ENCODE measurements around the gene GPR17. TPM values are rescaled to one million over a fixed set of nuclear protein-coding genes. Genes with fewer than 3 reads are reported as not detected.

The GPR17 gene
- total RNA-seq = not detected
- long read RNA-seq = 0 reads

GRCh38 chr2:127645395-127646291 lies at the start of gene GPR17:
GPR17 (plus strand) TSS chr2:127646153; CDS start chr2:127650736, 4,583 bp downstream.
- DNase-seq = peak; percentile 38
- no peak for ATAC-seq (ENCODE audit: poor library complexity)
- intact Hi-C loops (cut with DNase I) = no loop called here

- DNase-seq (no peak), ATAC-seq (ENCODE audit: poor library complexity) (no peak)
- intact Hi-C loops (cut with DNase I) = loop anchor here (10.0 kb wide), 1 partner anchor 98 kb away; no protein-coding TSS in a partner anchor
Observed at GRCh38 chr2:127596311-127597045, 49.5 kb upstream of the GPR17 start.

- intact Hi-C loops (cut with DNase I) = loop anchor here (10.0 kb wide), 1 partner anchor 97 kb away; no protein-coding TSS in a partner anchor
- no peak for ATAC-seq (ENCODE audit: poor library complexity)
- no peak for DNase-seq
Observed at GRCh38 chr2:127597046-127597983, 48.6 kb upstream of the GPR17 start.

GRCh38 chr2:127597984-127598380 lies 48.0 kb upstream of the GPR17 start:
- ATAC-seq (ENCODE audit: poor library complexity) (no peak), DNase-seq (no peak)
- intact Hi-C loops (cut with DNase I) = loop anchor here (10.0 kb wide), 1 partner anchor 97 kb away; no protein-coding TSS in a partner anchor

GRCh38 chr2:127598711-127599110 lies 47.2 kb upstream of the GPR17 start:
- intact Hi-C loops (cut with DNase I) = loop anchor here (10.0 kb wide), 1 partner anchor 96 kb away; no protein-coding TSS in a partner anchor
- no peak for DNase-seq
- no peak for ATAC-seq (ENCODE audit: poor library complexity)

GRCh38 chr2:127599211-127599610 lies 46.7 kb upstream of the GPR17 start:
- DNase-seq (no peak), ATAC-seq (ENCODE audit: poor library complexity) (no peak)
- intact Hi-C loops (cut with DNase I) = loop anchor here (10.0 kb wide), 1 partner anchor 96 kb away; no protein-coding TSS in a partner anchor

GRCh38 chr2:127604986-127605385 lies 41.0 kb upstream of the GPR17 start:
- intact Hi-C loops (cut with DNase I) = no loop called here
- DNase-seq (no peak), ATAC-seq (ENCODE audit: poor library complexity) (no peak)

- no peak for ATAC-seq (ENCODE audit: poor library complexity)
- DNase-seq = no peak
- intact Hi-C loops (cut with DNase I) = no loop called here
Observed at GRCh38 chr2:127605691-127606263, 40.2 kb upstream of the GPR17 start.

GRCh38 chr2:127606625-127607398 lies 39.1 kb upstream of the GPR17 start:
- ATAC-seq (ENCODE audit: poor library complexity) (no peak), DNase-seq (no peak)
- intact Hi-C loops (cut with DNase I) = no loop called here

- ATAC-seq (ENCODE audit: poor library complexity) (no peak), DNase-seq (no peak)
Observed at GRCh38 chr2:127607399-127607908, 38.5 kb upstream of the GPR17 start.

GRCh38 chr2:127608061-127609030 lies 37.6 kb upstream of the GPR17 start:
- ATAC-seq (ENCODE audit: poor library complexity) (no peak), DNase-seq (no peak)
- intact Hi-C loops (cut with DNase I) = no loop called here

More at GRCh38 chr2:127607399-127607908, 38.5 kb upstream of the GPR17 start:
- intact Hi-C loops (cut with DNase I) = no loop called here

GRCh38 chr2:127609031-127609751 lies 36.8 kb upstream of the GPR17 start:
- intact Hi-C loops (cut with DNase I) = no loop called here
- ATAC-seq (ENCODE audit: poor library complexity) (no peak), DNase-seq (no peak)

- intact Hi-C loops (cut with DNase I) = no loop called here
- DNase-seq (no peak), ATAC-seq (ENCODE audit: poor library complexity) (no peak)
Observed at GRCh38 chr2:127609818-127610217, 36.1 kb upstream of the GPR17 start.

- DNase-seq = no peak
- no peak for ATAC-seq (ENCODE audit: poor library complexity)
- intact Hi-C loops (cut with DNase I) = no loop called here
Observed at GRCh38 chr2:127610561-127610960, 35.4 kb upstream of the GPR17 start.

GRCh38 chr2:127611076-127611925 lies 34.7 kb upstream of the GPR17 start:
- intact Hi-C loops (cut with DNase I) = no loop called here
- DNase-seq (no peak), ATAC-seq (ENCODE audit: poor library complexity) (no peak)

Measured in Right ventricle myocardium superior (tissue), 1 donor.